ENCODE results near the gene DEAF1. TPM values are rescaled to one million over a fixed set of nuclear protein-coding genes. Genes with fewer than 3 reads are reported as not detected.

Gene DEAF1
- total RNA-seq, 4 donors from 2014 or later: 37.0 to 60.6 (median 43.7) TPM

GRCh38 chr11:614623-615503, 80.2 kb downstream of the DEAF1 start:
- TF ChIP-seq EP300 (IDR thresholded peaks at IDR 0.05) (no peak), POLR2A (IDR thresholded peaks at IDR 0.05) (no peak), POLR2AphosphoS5 (IDR thresholded peaks at IDR 0.05) (peak in 1 of 3 donors; percentile 10), CTCF (IDR thresholded peaks at IDR 0.05) (no peak)

DNA sequence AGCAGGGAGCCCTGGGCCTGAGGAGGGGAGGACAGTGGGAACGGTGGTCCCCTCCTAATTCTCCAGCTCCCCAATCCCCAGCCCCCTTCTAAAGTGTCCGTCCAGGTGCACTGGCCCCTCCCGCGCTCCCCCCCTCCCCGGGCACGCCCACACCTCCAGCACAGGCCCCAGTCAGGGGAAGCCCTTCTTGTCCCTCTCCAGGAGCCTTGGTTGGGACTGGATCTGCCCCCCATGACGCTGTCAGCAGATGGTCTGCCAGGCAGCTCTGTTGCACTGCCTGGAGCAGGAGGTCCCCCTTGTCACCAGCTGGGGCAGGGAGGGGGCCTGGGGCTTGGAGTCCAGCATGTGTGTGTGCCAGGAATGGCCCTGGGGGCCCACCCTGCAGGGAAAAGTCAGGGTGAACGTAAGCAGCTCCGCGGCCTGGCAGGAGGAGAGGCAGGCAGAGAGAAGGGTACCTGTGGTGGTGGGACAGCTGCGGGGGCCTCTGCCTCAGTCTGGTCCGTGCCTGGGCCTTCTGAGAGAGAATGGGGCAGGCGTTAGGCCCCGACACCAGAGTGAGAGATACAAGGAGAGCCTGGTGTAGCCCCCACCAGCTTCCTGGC, 80.9 kb downstream of the DEAF1 start:
- Histone ChIP-seq H3K27me3 (no peaks in the 10 kb centered on the region), H3K4me3 (peak overlapping the region; percentile 79), H3K27ac (peak overlapping the region; percentile 86), H3K36me3 (peaks cover 43% of the 10 kb centered on the region), H3K4me1 (peaks cover 51% of the 10 kb centered on the region), H3K9me3 (no peaks in the 10 kb centered on the region)
- TF ChIP-seq POLR2A (IDR thresholded peaks at IDR 0.05) (no peak), EP300 (IDR thresholded peaks at IDR 0.05) (no peak), POLR2AphosphoS5 (IDR thresholded peaks at IDR 0.05) (no peak), CTCF (IDR thresholded peaks at IDR 0.05) (no peak)
- DNase-seq (ENCODE audit: low spot score in 2 of 2): peak in 1 of 2 donors; percentile 77
- WGBS: 82% methylated on average over 7 of the region's 14 CpGs

More at GRCh38 chr11:614623-615503, 80.2 kb downstream of the DEAF1 start:
- no peaks in the 10 kb centered on the region for H3K27me3 ChIP-seq
- H3K27ac ChIP-seq: peak overlapping the region; percentile 86
- no peaks in the 10 kb centered on the region for H3K9me3 ChIP-seq
- peaks cover 35% of the 10 kb centered on the region for H3K36me3 ChIP-seq
- H3K4me1 ChIP-seq: peaks cover 51% of the 10 kb centered on the region
- WGBS: 46% methylated on average over 9 of the region's 68 CpGs
- peak overlapping the region; percentile 79 for H3K4me3 ChIP-seq
- peak in 1 of 2 donors; percentile 73 for DNase-seq (ENCODE audit: low spot score in 2 of 2)

- Histone ChIP-seq H3K4me3 (peak overlapping the region; percentile 79), H3K9me3 (no peaks in the 10 kb centered on the region), H3K4me1 (peaks cover 51% of the 10 kb centered on the region), H3K36me3 (peaks cover 49% of the 10 kb centered on the region), H3K27ac (peak overlapping the region; percentile 86), H3K27me3 (no peaks in the 10 kb centered on the region)
- TF ChIP-seq EP300 (IDR thresholded peaks at IDR 0.05): no peak
- DNase-seq (ENCODE audit: low spot score in 2 of 2): peak; percentile 86 to 92
- WGBS: 42% methylated on average over 25 of the region's 36 CpGs
Observed at GRCh38 chr11:613369-613968, 81.6 kb downstream of the DEAF1 start.

GRCh38 chr11:612961-613300, 82.1 kb downstream of the DEAF1 start:
- no peak for TF ChIP-seq POLR2AphosphoS5 (IDR thresholded peaks at IDR 0.05)
- no peak for TF ChIP-seq CTCF (IDR thresholded peaks at IDR 0.05)
- no peak for TF ChIP-seq POLR2A (IDR thresholded peaks at IDR 0.05)
- no peak for TF ChIP-seq EP300 (IDR thresholded peaks at IDR 0.05)
- 91% methylated on average over 4 of the region's 10 CpGs for WGBS
- no peak overlapping the region for H3K27ac ChIP-seq
- peaks cover 51% of the 10 kb centered on the region for H3K4me1 ChIP-seq
- no peaks in the 10 kb centered on the region for H3K9me3 ChIP-seq
- H3K36me3 ChIP-seq: peaks cover 55% of the 10 kb centered on the region
- no peak overlapping the region for H3K4me3 ChIP-seq
- peak in 1 of 2 donors; percentile 64 for DNase-seq (ENCODE audit: low spot score in 2 of 2)
- H3K27me3 ChIP-seq: no peaks in the 10 kb centered on the region

DNA sequence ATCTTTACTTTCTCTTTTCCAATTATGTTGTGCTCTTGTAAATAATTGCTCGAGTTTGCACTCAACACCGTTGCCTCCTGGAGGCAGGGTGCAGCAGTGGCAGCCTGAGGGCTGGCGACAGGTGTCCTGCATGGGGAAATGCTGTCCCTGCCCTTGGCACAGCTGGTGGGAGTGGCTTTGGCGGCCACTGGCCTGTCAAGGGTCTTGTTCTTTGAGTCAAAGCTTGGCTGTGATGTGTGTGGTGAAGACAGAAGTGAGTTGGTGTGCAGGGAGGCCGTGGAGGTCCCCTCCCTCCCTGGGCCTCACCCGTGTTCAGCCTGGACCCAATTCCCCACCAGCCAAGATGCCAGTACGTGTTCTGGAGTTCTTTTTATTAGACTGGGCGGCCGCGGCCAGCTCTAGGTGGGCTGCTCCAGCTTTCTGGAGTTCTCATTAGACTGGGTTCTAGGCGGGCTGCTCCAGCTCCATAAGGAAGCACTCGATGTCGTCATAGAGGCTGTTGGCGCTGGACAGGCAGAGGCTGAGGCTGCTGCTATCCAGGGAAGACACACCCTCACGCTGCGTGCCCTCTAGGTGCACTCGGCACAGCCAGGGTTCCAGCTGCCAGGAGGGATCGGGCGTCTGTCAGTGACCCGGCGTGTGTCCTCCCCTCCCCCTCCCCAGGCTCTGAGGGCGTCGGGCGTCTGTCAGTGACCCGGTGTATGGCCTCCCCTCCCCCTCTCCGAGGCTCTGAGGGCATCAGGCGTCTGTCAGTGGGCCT, 82.6 kb downstream of the DEAF1 start:
- H3K4me3 ChIP-seq: no peak overlapping the region
- H3K27ac ChIP-seq: peak overlapping the region; percentile 15
- no peaks in the 10 kb centered on the region for H3K9me3 ChIP-seq
- H3K4me1 ChIP-seq: peaks cover 51% of the 10 kb centered on the region
- TF ChIP-seq EP300 (IDR thresholded peaks at IDR 0.05) (no peak), POLR2AphosphoS5 (IDR thresholded peaks at IDR 0.05) (no peak), POLR2A (IDR thresholded peaks at IDR 0.05) (no peak), CTCF (IDR thresholded peaks at IDR 0.05) (no peak)
- H3K36me3 ChIP-seq: peaks cover 60% of the 10 kb centered on the region
- H3K27me3 ChIP-seq: no peaks in the 10 kb centered on the region
- WGBS: 42% methylated on average over 10 of the region's 27 CpGs
- peak in 1 of 2 donors; percentile 73 for DNase-seq (ENCODE audit: low spot score in 2 of 2)

Data from suprapubic skin (tissue), 4 donors.